Liver (tissue), 3 donors: ENCODE measurements around the gene RAD51AP2.

Source experiments
- ATF3 ChIP-seq: IDR thresholded peaks from 2 replicates; pipeline ENCODE4 v1.6.1; 2016; ENCODE audit warnings: antibody characterized with exemption
- CTCF ChIP-seq: fragments of 150-350 bp; IDR thresholded peaks from 2 replicates; pipeline ENCODE4 v1.5.1; 2017; ENCODE audit warnings: improper control_type of control experiment, low read depth, low read length; ENCODE audit not compliant: missing input control
- EGR1 ChIP-seq, 2 donors: IDR thresholded peaks; 2 replicates each; pipeline ENCODE4 v1.6.1; 2016 to 2018; ENCODE audit warnings: antibody characterized with exemption in 2 of 2, low read depth in 2 of 2
- HNF4A ChIP-seq, 2 donors: conservative IDR thresholded peaks; 2 replicates each; pipeline ENCODE4 v1.6.1; 2016; ENCODE audit warnings: antibody characterized with exemption in 2 of 2, mild to moderate bottlenecking in 2 of 2
- SP1 ChIP-seq: IDR thresholded peaks from 2 replicates; pipeline ENCODE4 v1.6.1; 2018; ENCODE audit warnings: antibody characterized with exemption, mild to moderate bottlenecking
- TAF1 ChIP-seq: conservative IDR thresholded peaks from 2 replicates; pipeline ENCODE4 v1.6.1; 2016; ENCODE audit warnings: antibody characterized with exemption, mild to moderate bottlenecking
- donor health status: healthy.
- donor health status: healthy.

GRCh38 chr2:17540093-17540812 is 22.0 kb upstream of the RAD51AP2 start, which contains the start of gene VSNL1:
- TF ChIP-seq HNF4A (conservative IDR thresholded peaks at IDR 0.05) = peak; percentile 35 to 45
- TF ChIP-seq CTCF = no peak
- TF ChIP-seq ATF3 = no peak
- peak; percentile 42 for TF ChIP-seq SP1
- TF ChIP-seq TAF1 = no peak
- peak in 1 of 2 donors; percentile 50 for TF ChIP-seq EGR1 (IDR thresholded peaks at IDR 0.05; ENCODE audit: low read depth in 2 of 2)
